ENCODE results near the gene HNF1A. TPM values are rescaled to one million over a fixed set of nuclear protein-coding genes. Genes with fewer than 3 reads are reported as not detected.
"Not testable (repeated sequence)": the region's sequence is repeated elsewhere in the genome, so short reads cannot be mapped to it uniquely, and the experiment has no call there.

The HNF1A gene
- total RNA-seq, 3 donors from 2014 or later (not counting 1 experiment from before 2014, with no cell fraction given): not detected

GRCh38 chr12:120950260-120950799, 28.0 kb upstream of the HNF1A start:
- 97% methylated on average over 31 of the region's 31 CpGs for WGBS (ENCODE audit: insufficient coverage)
- H3K27me3 Mint-ChIP-seq (ENCODE audit: low read depth in 2 of 2); DNase-seq; H3K27me3 ChIP-seq (ENCODE audit: control insufficient read depth, insufficient read depth, low read length); ATAC-seq; H3K4me3 ChIP-seq (ENCODE audit: low read length); H3K9me3 Mint-ChIP-seq; H3K27ac ChIP-seq (ENCODE audit: low read length); H3K9me3 ChIP-seq (ENCODE audit: control insufficient read depth, insufficient read depth, low read length); H3K36me3 ChIP-seq (ENCODE audit: control insufficient read depth, insufficient read depth, low read length); H3K27ac Mint-ChIP-seq; H3K36me3 Mint-ChIP-seq; H3K4me1 Mint-ChIP-seq; H3K4me1 ChIP-seq (ENCODE audit: control insufficient read depth, insufficient read depth, low read length); H3K4me3 Mint-ChIP-seq; intact Hi-C loops (cut with micrococcal nuclease): not testable (repeated sequence)

DNA sequence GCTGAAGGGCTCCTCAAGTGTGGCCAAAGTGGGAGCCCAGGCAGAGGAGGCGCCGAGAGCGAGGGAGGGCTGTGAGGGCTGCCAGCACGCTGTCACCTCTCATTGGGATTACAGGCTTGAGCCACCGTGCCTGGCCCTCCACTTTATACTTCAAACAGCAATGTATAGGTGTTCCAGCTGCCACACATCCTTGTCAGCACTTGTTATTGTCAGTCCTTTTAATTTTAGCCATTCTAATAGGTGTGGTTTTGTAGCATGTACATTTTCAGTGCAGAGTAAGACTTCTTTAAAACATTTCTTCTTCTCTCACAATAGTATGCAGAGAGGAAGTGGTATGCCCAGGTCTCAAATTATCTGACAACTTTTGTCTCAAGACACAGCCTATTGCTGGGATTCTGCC, 27.5 kb upstream of the HNF1A start:
- no peaks in the 10 kb centered on the region for H3K9me3 ChIP-seq (ENCODE audit: control insufficient read depth, insufficient read depth, low read length)
- Mint-ChIP-seq H3K27ac (no peak overlapping the region), H3K9me3 (no peaks in the 10 kb centered on the region), H3K4me1 (no peaks in the 10 kb centered on the region), H3K27me3 (ENCODE audit: low read depth in 2 of 2) (no peaks in the 10 kb centered on the region), H3K4me3 (no peak overlapping the region), H3K36me3 (no peaks in the 10 kb centered on the region)
- H3K4me1 ChIP-seq (ENCODE audit: control insufficient read depth, insufficient read depth, low read length): no peaks in the 10 kb centered on the region
- ATAC-seq (no peak), DNase-seq (no peak)
- WGBS (ENCODE audit: insufficient coverage): 96% methylated on average over 5 of the region's 5 CpGs
- no peaks in the 10 kb centered on the region for H3K27me3 ChIP-seq (ENCODE audit: control insufficient read depth, insufficient read depth, low read length)
- no peak overlapping the region for H3K27ac ChIP-seq (ENCODE audit: low read length)
- H3K4me3 ChIP-seq (ENCODE audit: low read length): no peak overlapping the region
- no peaks in the 10 kb centered on the region for H3K36me3 ChIP-seq (ENCODE audit: control insufficient read depth, insufficient read depth, low read length)
- TF ChIP-seq CTCF (IDR thresholded peaks at IDR 0.05): no peak
- intact Hi-C loops (cut with micrococcal nuclease): no loop called here

DNA sequence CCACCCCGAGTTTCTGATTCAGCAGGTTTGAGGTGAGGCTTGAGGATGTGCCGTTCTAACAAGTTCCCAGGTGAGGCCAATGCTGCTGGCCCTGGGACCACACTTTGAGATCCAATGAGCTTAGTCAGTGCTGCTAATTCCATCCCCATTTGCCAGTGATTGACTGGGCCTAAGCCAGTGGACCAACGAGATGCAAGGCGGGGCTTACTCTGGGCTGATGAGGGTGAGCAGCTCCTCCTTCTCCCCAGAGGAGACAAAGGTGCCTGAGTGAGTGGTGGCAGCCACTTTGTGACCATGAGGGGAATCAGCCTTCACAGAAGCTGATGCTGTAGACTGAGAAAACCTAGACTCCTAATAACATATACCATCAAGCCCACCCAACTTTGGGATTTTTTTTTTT, 23.1 kb upstream of the HNF1A start:
- H3K4me1 ChIP-seq (ENCODE audit: control insufficient read depth, insufficient read depth, low read length): peaks cover 12% of the 10 kb centered on the region
- H3K4me3 Mint-ChIP-seq: no peak overlapping the region
- no peaks in the 10 kb centered on the region for H3K9me3 ChIP-seq (ENCODE audit: control insufficient read depth, insufficient read depth, low read length)
- H3K36me3 Mint-ChIP-seq: no peaks in the 10 kb centered on the region
- no peaks in the 10 kb centered on the region for H3K9me3 Mint-ChIP-seq
- no peaks in the 10 kb centered on the region for H3K27me3 ChIP-seq (ENCODE audit: control insufficient read depth, insufficient read depth, low read length)
- intact Hi-C loops (cut with micrococcal nuclease): no loop called here
- H3K27ac Mint-ChIP-seq: no peak overlapping the region
- WGBS (ENCODE audit: insufficient coverage): 81% methylated on average over 4 of the region's 4 CpGs
- H3K4me3 ChIP-seq (ENCODE audit: low read length): no peak overlapping the region
- no peak overlapping the region for H3K27ac ChIP-seq (ENCODE audit: low read length)
- no peaks in the 10 kb centered on the region for H3K27me3 Mint-ChIP-seq (ENCODE audit: low read depth in 2 of 2)
- no peak for TF ChIP-seq CTCF (IDR thresholded peaks at IDR 0.05)
- no peaks in the 10 kb centered on the region for H3K4me1 Mint-ChIP-seq
- ATAC-seq (no peak), DNase-seq (no peak)
- no peaks in the 10 kb centered on the region for H3K36me3 ChIP-seq (ENCODE audit: control insufficient read depth, insufficient read depth, low read length)

- Histone ChIP-seq H3K36me3 (ENCODE audit: control insufficient read depth, insufficient read depth, low read length) (no peaks in the 10 kb centered on the region), H3K9me3 (ENCODE audit: control insufficient read depth, insufficient read depth, low read length) (no peaks in the 10 kb centered on the region), H3K4me3 (ENCODE audit: low read length) (no peak overlapping the region), H3K27me3 (ENCODE audit: control insufficient read depth, insufficient read depth, low read length) (no peaks in the 10 kb centered on the region), H3K4me1 (ENCODE audit: control insufficient read depth, insufficient read depth, low read length) (peaks cover 12% of the 10 kb centered on the region), H3K27ac (ENCODE audit: low read length) (no peak overlapping the region)
- H3K9me3 Mint-ChIP-seq: no peaks in the 10 kb centered on the region
- TF ChIP-seq CTCF (IDR thresholded peaks at IDR 0.05): no peak
- ATAC-seq: no peak
- no peak overlapping the region for H3K27ac Mint-ChIP-seq
- H3K27me3 Mint-ChIP-seq (ENCODE audit: low read depth in 2 of 2): no peaks in the 10 kb centered on the region
- DNase-seq: no peak
- H3K4me1 Mint-ChIP-seq: no peaks in the 10 kb centered on the region
- H3K36me3 Mint-ChIP-seq: no peaks in the 10 kb centered on the region
- intact Hi-C loops (cut with micrococcal nuclease): no loop called here
- 79% methylated on average over 5 of the region's 5 CpGs for WGBS (ENCODE audit: insufficient coverage)
- no peak overlapping the region for H3K4me3 Mint-ChIP-seq
Observed at GRCh38 chr12:120956579-120957300, 21.6 kb upstream of the HNF1A start.

Measured in natural killer cell (primary cell).